GM18867 (cell line): Measurements from ENCODE around the gene SLC50A1.

Source experiments
- ATAC-seq: cut with Tn5 transposase; IDR thresholded peaks from one replicate; pipeline ENCODE4 v1.9.1; 2021; ENCODE audit warnings: mild to moderate bottlenecking, moderate library complexity; ENCODE audit not compliant: unreplicated experiment

SLC50A1 gene

GRCh38 chr1:155135415-155136028 lies at the start of gene SLC50A1:
TSS of gene SLC50A1 (plus strand) at chr1:155135852. CDS start at chr1:155135912, 60 bp downstream.
- ATAC-seq = peak; percentile 74

GRCh38 chr1:155086128-155086741 lies 49.4 kb upstream of the SLC50A1 start:
- no peak for ATAC-seq

GRCh38 chr1:155086856-155087535 lies 48.7 kb upstream of the SLC50A1 start:
- ATAC-seq = no peak

- ATAC-seq = no peak
Measured at GRCh38 chr1:155091071-155092051, 44.3 kb upstream of the SLC50A1 start.

- ATAC-seq = no peak
Measured at GRCh38 chr1:155092131-155092530, 43.5 kb upstream of the SLC50A1 start.

- ATAC-seq = no peak
Measured at GRCh38 chr1:155092641-155093040, 43.0 kb upstream of the SLC50A1 start.

- no peak for ATAC-seq
Measured at GRCh38 chr1:155093911-155094621, 41.6 kb upstream of the SLC50A1 start.

GRCh38 chr1:155094622-155094948 lies 41.1 kb upstream of the SLC50A1 start:
- ATAC-seq = no peak

- no peak for ATAC-seq
Measured at GRCh38 chr1:155099331-155099730, 36.3 kb upstream of the SLC50A1 start.

- no peak for ATAC-seq
Measured at GRCh38 chr1:155103325-155103724, 32.3 kb upstream of the SLC50A1 start.

- no peak for ATAC-seq
Measured at GRCh38 chr1:155104605-155105534, 30.8 kb upstream of the SLC50A1 start.

GRCh38 chr1:155105604-155106011 lies 30.0 kb upstream of the SLC50A1 start:
- ATAC-seq = no peak

- ATAC-seq = no peak
Measured at GRCh38 chr1:155106862-155107261, 28.8 kb upstream of the SLC50A1 start.

- ATAC-seq = no peak
Measured at GRCh38 chr1:155107309-155108264, 28.1 kb upstream of the SLC50A1 start.

- no peak for ATAC-seq
Measured at GRCh38 chr1:155108296-155108695, 27.4 kb upstream of the SLC50A1 start.

- ATAC-seq = no peak
Measured at GRCh38 chr1:155110381-155110780, 25.3 kb upstream of the SLC50A1 start.

- no peak for ATAC-seq
Measured at GRCh38 chr1:155110826-155111225, 24.8 kb upstream of the SLC50A1 start.

- no peak for ATAC-seq
Measured at GRCh38 chr1:155113450-155113980, 22.1 kb upstream of the SLC50A1 start.
